GM23338 (cell line): ENCODE measurements around the gene SARS1. TPM values are rescaled to one million over a fixed set of nuclear protein-coding genes. Genes with fewer than 3 reads are reported as not detected.

Experiments
- ATAC-seq: fragments of 200-7000 bp; cut with Tn5 transposase; 3 replicates; pipeline ENCODE4 v1.9.1; 2020
- DNase-seq: peaks from one replicate; pipeline ENCODE4 v3.0.0-alpha.2; 2015; ENCODE audit warnings: low spot score
- H2AFZ ChIP-seq: fragments of 200-600 bp; sonication (generic); 2 replicates; pipeline ENCODE4 v1.8.0; 2016; ENCODE audit warnings: antibody characterized with exemption, mild to moderate bottlenecking, moderate library complexity
- H3F3A ChIP-seq: fragments of 200-600 bp; sonication (generic); replicated peaks from 2 replicates; pipeline ENCODE4 v1.8.0; 2017; ENCODE audit warnings: antibody characterized with exemption, mixed run types, low read depth
- H3K27ac ChIP-seq: fragments of 200-600 bp; sonication (generic); 2 replicates; pipeline ENCODE4 v1.6.1; 2016; ENCODE audit warnings: low read depth
- H3K27me3 ChIP-seq: fragments of 200-600 bp; sonication (generic); 2 replicates; pipeline ENCODE4 v1.8.0; 2016; ENCODE audit warnings: mild to moderate bottlenecking, mixed run types, moderate library complexity; ENCODE audit not compliant: insufficient read depth
- H3K36me3 ChIP-seq: fragments of 200-600 bp; sonication (generic); 2 replicates; pipeline ENCODE4 v1.8.0; 2016; ENCODE audit warnings: mild to moderate bottlenecking; ENCODE audit not compliant: insufficient read depth
- H3K4me1 ChIP-seq: fragments of 200-600 bp; sonication (generic); 2 replicates; pipeline ENCODE4 v1.8.0; 2016; ENCODE audit warnings: mild to moderate bottlenecking, moderate library complexity; ENCODE audit not compliant: insufficient read depth
- H3K4me2 ChIP-seq: fragments of 200-600 bp; sonication (generic); 2 replicates; pipeline ENCODE4 v1.7.1; 2017; ENCODE audit warnings: mixed run types
- H3K4me3 ChIP-seq: fragments of 200-600 bp; sonication (generic); 2 replicates; pipeline ENCODE4 v1.6.1; 2016; ENCODE audit warnings: mixed run types
- H3K79me2 ChIP-seq: fragments of 200-600 bp; sonication (generic); replicated peaks from 2 replicates; pipeline ENCODE4 v1.8.0; 2017; ENCODE audit warnings: mild to moderate bottlenecking; ENCODE audit not compliant: insufficient read depth
- H3K9me2 ChIP-seq: fragments of 200-600 bp; sonication (generic); 2 replicates; pipeline ENCODE4 v1.8.0; 2017; ENCODE audit not compliant: insufficient read depth
- H4K20me1 ChIP-seq: fragments of 200-600 bp; sonication (generic); replicated peaks from 2 replicates; pipeline ENCODE4 v1.8.0; 2017; ENCODE audit warnings: mild to moderate bottlenecking; ENCODE audit not compliant: insufficient read depth
- H3K27ac Mint-ChIP-seq: 2 replicates; pipeline ENCODE4 v1.8.0; 2020; ENCODE audit warnings: inconsistent platforms, mild to moderate bottlenecking, moderate library complexity, mixed read lengths
- H3K27me3 Mint-ChIP-seq: 3 replicates; pipeline ENCODE4 v1.8.0; 2022; ENCODE audit warnings: low read depth, mild to moderate bottlenecking, moderate library complexity, mixed read lengths, inconsistent platforms; ENCODE audit not compliant: insufficient read depth, poor library complexity
- H3K36me3 Mint-ChIP-seq: 3 replicates; pipeline ENCODE4 v1.8.0; 2021; ENCODE audit warnings: low read depth, mild to moderate bottlenecking, inconsistent platforms, moderate library complexity, mixed read lengths
- H3K4me1 Mint-ChIP-seq: 3 replicates; pipeline ENCODE4 v1.8.0; 2020; ENCODE audit warnings: mild to moderate bottlenecking, inconsistent platforms, mixed read lengths
- H3K4me3 Mint-ChIP-seq: 3 replicates; pipeline ENCODE4 v1.8.0; 2021; ENCODE audit warnings: moderate library complexity, mild to moderate bottlenecking, inconsistent platforms, mixed read lengths
- H3K9me3 Mint-ChIP-seq: 3 replicates; pipeline ENCODE4 v1.8.0; 2020; ENCODE audit warnings: moderate library complexity, mild to moderate bottlenecking, inconsistent platforms, mixed read lengths
- CREB1 ChIP-seq: fragments of 250-450 bp; sonication (Bioruptor Pico); IDR thresholded peaks from 2 replicates; pipeline ENCODE4 v1.5.0; 2020; ENCODE audit warnings: low read depth, mild to moderate bottlenecking, moderate library complexity
- CTCF ChIP-seq, 2 experiments: fragments of 200-600 bp in 1 of 2; sonication (generic) in 1 of 2; conservative IDR thresholded peaks; 2 replicates each; pipeline versions ENCODE4 v1.5.1 to v1.6.1; 2016 to 2017; ENCODE audit warnings: antibody characterized with exemption in 2 of 2, low read depth in 2 of 2, mild to moderate bottlenecking in 2 of 2, moderate library complexity in 1 of 2
- EZH2 ChIP-seq: fragments of 200-600 bp; sonication (generic); IDR thresholded peaks from one replicate; pipeline ENCODE4 v1.8.0; 2017; ENCODE audit warnings: antibody characterized with exemption, mild to moderate bottlenecking, low read depth; ENCODE audit not compliant: unreplicated experiment
- EZH2phosphoT487 ChIP-seq: fragments of 200-600 bp; sonication (generic); IDR thresholded peaks from one replicate; pipeline ENCODE4 v1.8.1; 2018; ENCODE audit warnings: antibody characterized with exemption; ENCODE audit not compliant: unreplicated experiment
- JUNB ChIP-seq: IDR thresholded peaks from one replicate; pipeline ENCODE4 v1.6.1; 2016; ENCODE audit warnings: antibody characterized with exemption; ENCODE audit not compliant: unreplicated experiment
- NANOG ChIP-seq: IDR thresholded peaks from 2 replicates; pipeline ENCODE4 v1.6.1; 2016; ENCODE audit warnings: antibody characterized with exemption, borderline replicate concordance
- POLR2AphosphoS5 ChIP-seq: IDR thresholded peaks from 2 replicates; pipeline ENCODE4 v1.6.1; 2016; ENCODE audit warnings: antibody characterized with exemption, low read depth
- REST ChIP-seq: IDR thresholded peaks from one replicate; pipeline ENCODE4 v1.6.1; 2018; ENCODE audit warnings: antibody characterized with exemption; ENCODE audit not compliant: unreplicated experiment
- STAT1 ChIP-seq: IDR thresholded peaks from one replicate; pipeline ENCODE4 v1.6.1; 2016; ENCODE audit warnings: antibody characterized with exemption; ENCODE audit not compliant: unreplicated experiment
- ZNF114 ChIP-seq: fragments of 250-450 bp; sonication (Bioruptor Pico); IDR thresholded peaks from 2 replicates; pipeline ENCODE4 v1.5.0; 2020; ENCODE audit warnings: mild to moderate bottlenecking, moderate library complexity
- ZNF331 ChIP-seq: fragments of 250-450 bp; sonication (Bioruptor Pico); IDR thresholded peaks from 2 replicates; pipeline ENCODE4 v1.5.0; 2020; ENCODE audit warnings: low read depth, mild to moderate bottlenecking, moderate library complexity
- ZNF462 ChIP-seq: fragments of 250-450 bp; sonication (Bioruptor Pico); IDR thresholded peaks from 2 replicates; pipeline ENCODE4 v1.5.0; 2020; ENCODE audit warnings: mild to moderate bottlenecking, moderate library complexity
- polyA plus RNA-seq: library from polyadenylated mRNA; unstranded; fragments of >200 nt; fragmentation: Nextera tagmentation; extraction: Ambion mirVana; gene quantifications from 2 replicates; pipeline ENCODE4 v1.2.1, GENCODE V29; 2016
- total RNA-seq: library from RNA; depleted of rRNA; stranded (reverse); fragments of >200 nt; shearing (Covaris generic); gene quantifications from 2 replicates; pipeline ENCODE4 v1.2.3, GENCODE V29; 2014
- TF ChIP-seq, protein P1 (sequence below): IDR thresholded peaks from 2 replicates; pipeline ENCODE4 v1.6.1; 2016; ENCODE audit warnings: antibody characterized with exemption

The SARS1 gene
- total and polyA plus RNA-seq, 2 experiments from 2014 or later, result 141 to 166 TPM

DNA sequence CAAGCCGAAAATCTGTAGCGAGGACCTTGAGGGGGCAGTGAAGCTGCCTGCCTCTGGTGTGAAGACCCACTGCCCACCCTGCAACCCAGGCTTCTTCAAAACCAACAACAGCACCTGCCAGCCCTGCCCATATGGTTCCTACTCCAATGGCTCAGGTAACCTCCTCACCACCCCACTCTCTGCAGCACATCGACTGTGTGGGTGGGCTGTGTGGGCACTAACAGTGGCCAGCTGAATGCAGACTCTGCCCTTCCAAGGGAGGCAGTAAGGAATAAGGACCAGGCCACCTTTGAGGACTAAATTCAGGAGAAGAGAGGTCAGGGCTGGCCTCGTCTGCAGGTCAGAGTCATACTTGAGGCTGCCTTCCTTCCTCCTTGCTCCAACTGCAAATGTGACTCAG is 25.5 kb upstream of the SARS1 start:
- H3K9me2 ChIP-seq, result no peaks in the 10 kb centered on the region
- no peak overlapping the region for H3K4me3 ChIP-seq
- Mint-ChIP-seq H3K4me3 (no peak overlapping the region), H3K9me3 (no peaks in the 10 kb centered on the region), H3K27me3 (peaks cover 2% of the 10 kb centered on the region), H3K36me3 (no peaks in the 10 kb centered on the region), H3K27ac (no peak overlapping the region), H3K4me1 (peaks cover 16% of the 10 kb centered on the region)
- no peak overlapping the region for H2AFZ ChIP-seq
- no peaks in the 10 kb centered on the region for H4K20me1 ChIP-seq
- H3K79me2 ChIP-seq, result no peaks in the 10 kb centered on the region
- no peaks in the 10 kb centered on the region for H3K27me3 ChIP-seq
- DNase-seq, result no peak
- no peaks in the 10 kb centered on the region for H3K36me3 ChIP-seq
- no peak for TF ChIP-seq EZH2phosphoT487
- no peak for TF ChIP-seq ZNF462 (CRISPR knock-in tag)
- TF ChIP-seq CTCF (conservative IDR thresholded peaks at IDR 0.05; ENCODE audit: low read depth in 2 of 2), result no peak
- no peak for TF ChIP-seq ZNF331 (CRISPR knock-in tag)
- no peak for TF ChIP-seq NANOG
- no peak for TF ChIP-seq CREB1 (CRISPR knock-in tag)
- TF ChIP-seq POLR2AphosphoS5, result no peak
- TF ChIP-seq ZNF114 (CRISPR knock-in tag), result no peak
- TF ChIP-seq, protein P1, sequence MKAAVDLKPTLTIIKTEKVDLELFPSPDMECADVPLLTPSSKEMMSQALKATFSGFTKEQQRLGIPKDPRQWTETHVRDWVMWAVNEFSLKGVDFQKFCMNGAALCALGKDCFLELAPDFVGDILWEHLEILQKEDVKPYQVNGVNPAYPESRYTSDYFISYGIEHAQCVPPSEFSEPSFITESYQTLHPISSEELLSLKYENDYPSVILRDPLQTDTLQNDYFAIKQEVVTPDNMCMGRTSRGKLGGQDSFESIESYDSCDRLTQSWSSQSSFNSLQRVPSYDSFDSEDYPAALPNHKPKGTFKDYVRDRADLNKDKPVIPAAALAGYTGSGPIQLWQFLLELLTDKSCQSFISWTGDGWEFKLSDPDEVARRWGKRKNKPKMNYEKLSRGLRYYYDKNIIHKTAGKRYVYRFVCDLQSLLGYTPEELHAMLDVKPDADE, result no peak
- no peak for TF ChIP-seq EZH2
- TF ChIP-seq REST, result no peak
- TF ChIP-seq JUNB, result no peak
- no peak for TF ChIP-seq STAT1
- no peaks in the 10 kb centered on the region for H3F3A ChIP-seq
- no peak for ATAC-seq
- no peak overlapping the region for H3K4me2 ChIP-seq
- no peaks in the 10 kb centered on the region for H3K4me1 ChIP-seq
- no peak overlapping the region for H3K27ac ChIP-seq
